HG03469 (cell line): ENCODE data around the gene POLR3K.

ENCODE experiments used
- ATAC-seq: cut with Tn5 transposase; IDR thresholded peaks from one replicate; pipeline ENCODE4 v1.9.1; 2021; ENCODE audit warnings: mild to moderate bottlenecking, moderate library complexity, moderate number of reproducible peaks; ENCODE audit not compliant: unreplicated experiment

POLR3K gene

GRCh38 chr16:66309-67182 is 13.1 kb upstream of the POLR3K start:
- no peak for ATAC-seq

- no peak for ATAC-seq
Observed at GRCh38 chr16:65745-66144, 12.3 kb upstream of the POLR3K start.

GRCh38 chr16:64914-65255 is 11.5 kb upstream of the POLR3K start:
- ATAC-seq: no peak

GRCh38 chr16:63998-64913 is 10.8 kb upstream of the POLR3K start:
- no peak for ATAC-seq

GRCh38 chr16:63466-63865 is 10.1 kb upstream of the POLR3K start:
- ATAC-seq: no peak

- ATAC-seq: no peak
Observed at GRCh38 chr16:62968-63391, 9.6 kb upstream of the POLR3K start.

GRCh38 chr16:62283-62967 is 9.0 kb upstream of the POLR3K start:
- ATAC-seq: no peak

GRCh38 chr16:61879-62281 is 8.5 kb upstream of the POLR3K start:
- no peak for ATAC-seq

- no peak for ATAC-seq
Observed at GRCh38 chr16:60929-61878, 7.8 kb upstream of the POLR3K start.

- ATAC-seq: no peak
Observed at GRCh38 chr16:60166-60565, 6.8 kb upstream of the POLR3K start.

- no peak for ATAC-seq
Observed at GRCh38 chr16:59440-60059, 6.1 kb upstream of the POLR3K start.

- no peak for ATAC-seq
Observed at GRCh38 chr16:58491-59439, 5.4 kb upstream of the POLR3K start.

- ATAC-seq: no peak
Observed at GRCh38 chr16:57711-58110, 4.3 kb upstream of the POLR3K start.

- ATAC-seq: no peak
Observed at GRCh38 chr16:56231-56927, 3.0 kb upstream of the POLR3K start.

GRCh38 chr16:55571-56136 is 2.2 kb upstream of the POLR3K start:
- no peak for ATAC-seq

- ATAC-seq: no peak
Observed at GRCh38 chr16:54237-54581, 801 bp upstream of the POLR3K start.

- no peak for ATAC-seq
Observed at GRCh38 chr16:50769-51591, 2.4 kb downstream of the POLR3K start.
